Skeletal muscle satellite cell (primary cell): ENCODE results near the gene MBTPS2. TPM values are rescaled to one million over a fixed set of nuclear protein-coding genes. Genes with fewer than 3 reads are reported as not detected.

Source experiments
- small RNA-seq: library from RNA; depleted of rRNA; stranded (forward); fragments of <200 nt; gene quantifications from one replicate; pipeline ENCODE3, GENCODE V24; 2012

MBTPS2 gene

Small RNA genes within 50 kb of the gene (small RNA-seq; reads per million reads assigned to genes)
- gene U73479.1: not detected
